Measurements from ENCODE around the gene PLEKHG3. TPM values are rescaled to one million over a fixed set of nuclear protein-coding genes. Genes with fewer than 3 reads are reported as not detected.
"Not testable (repeated sequence)": the region's sequence is repeated elsewhere in the genome, so short reads cannot be mapped to it uniquely, and the experiment has no call there.

The PLEKHG3 gene
- total RNA-seq (ENCODE audit: low replicate concordance) = 64.7 and 83.9 TPM in 2 replicates
- long read RNA-seq, partial matches to known transcripts = 2 of 4 reads
- long read RNA-seq, other reads (novel, unspliced or antisense) = 2 of 4 reads

- DNase-seq (ENCODE audit: extremely low spot score, unreplicated experiment) = peak; percentile 87
- Mint-ChIP-seq H3K4me1 (ENCODE audit: unreplicated experiment) (peaks cover 57% of the 10 kb centered on the region), H3K9me3 (no peaks in the 10 kb centered on the region), H3K4me3 (peak within 1 kb of the TSS; percentile 92), H3K27me3 (peaks cover 13% of the 10 kb centered on the region), H3K27ac (peak within 1 kb of the TSS; percentile 86), H3K36me3 (peaks cover 8% of the 10 kb centered on the region)
- no peak for TF ChIP-seq CTCF (conservative IDR thresholded peaks at IDR 0.05)
These were observed at the start of gene PLEKHG3 for GRCh38 chr14:64704143-64704742. TSS of gene PLEKHG3 (plus strand) at chr14:64704424. CDS start at chr14:64727632, 23,208 bp downstream.

- no peak for TF ChIP-seq CTCF (conservative IDR thresholded peaks at IDR 0.05)
- Mint-ChIP-seq H3K27me3 (no peaks in the 10 kb centered on the region), H3K4me1 (ENCODE audit: unreplicated experiment) (peaks cover 11% of the 10 kb centered on the region), H3K36me3 (no peaks in the 10 kb centered on the region), H3K9me3 (no peaks in the 10 kb centered on the region), H3K4me3 (no peak overlapping the region), H3K27ac (no peak overlapping the region)
- no peak for DNase-seq (ENCODE audit: extremely low spot score, unreplicated experiment)
These were observed 49.3 kb upstream of the PLEKHG3 start for GRCh38 chr14:64654901-64655300.

GRCh38 chr14:64656986-64657385 lies 47.2 kb upstream of the PLEKHG3 start:
- Mint-ChIP-seq H3K4me3 (no peak overlapping the region), H3K27me3 (no peaks in the 10 kb centered on the region), H3K4me1 (ENCODE audit: unreplicated experiment) (peaks cover 10% of the 10 kb centered on the region), H3K9me3 (no peaks in the 10 kb centered on the region), H3K27ac (no peak overlapping the region), H3K36me3 (no peaks in the 10 kb centered on the region)
- no peak for TF ChIP-seq CTCF (conservative IDR thresholded peaks at IDR 0.05)
- no peak for DNase-seq (ENCODE audit: extremely low spot score, unreplicated experiment)

GRCh38 chr14:64658201-64658600 lies 46.0 kb upstream of the PLEKHG3 start:
- DNase-seq (ENCODE audit: extremely low spot score, unreplicated experiment) = no peak
- no peak for TF ChIP-seq CTCF (conservative IDR thresholded peaks at IDR 0.05)
- H3K27me3 Mint-ChIP-seq = no peaks in the 10 kb centered on the region
- H3K27ac Mint-ChIP-seq = no peak overlapping the region
- no peak overlapping the region for H3K4me3 Mint-ChIP-seq
- no peaks in the 10 kb centered on the region for H3K9me3 Mint-ChIP-seq
- H3K36me3 Mint-ChIP-seq = no peaks in the 10 kb centered on the region
- peaks cover 16% of the 10 kb centered on the region for H3K4me1 Mint-ChIP-seq (ENCODE audit: unreplicated experiment)

GRCh38 chr14:64658700-64659264 lies 45.4 kb upstream of the PLEKHG3 start:
- H3K27me3 Mint-ChIP-seq; H3K9me3 Mint-ChIP-seq; H3K27ac Mint-ChIP-seq; H3K36me3 Mint-ChIP-seq; DNase-seq (ENCODE audit: extremely low spot score, unreplicated experiment); H3K4me3 Mint-ChIP-seq: not testable (repeated sequence)
- peaks cover 18% of the 10 kb centered on the region for H3K4me1 Mint-ChIP-seq (ENCODE audit: unreplicated experiment)

GRCh38 chr14:64659366-64659765 lies 44.9 kb upstream of the PLEKHG3 start:
- DNase-seq (ENCODE audit: extremely low spot score, unreplicated experiment) = no peak
- Mint-ChIP-seq H3K27ac (no peak overlapping the region), H3K9me3 (no peaks in the 10 kb centered on the region), H3K4me3 (no peak overlapping the region), H3K27me3 (no peaks in the 10 kb centered on the region), H3K4me1 (ENCODE audit: unreplicated experiment) (peaks cover 13% of the 10 kb centered on the region), H3K36me3 (no peaks in the 10 kb centered on the region)
- no peak for TF ChIP-seq CTCF (conservative IDR thresholded peaks at IDR 0.05)

Data from type B pancreatic cell (in vitro differentiated cells).